ENCODE data around the gene OR5B21.
A peak's percentile ranks its signal among the peaks of the same experiment; 100 is the strongest.

OR5B21 gene

GRCh38 chr11:58508005-58508404 is at the start of gene OR5B21:
TSS of gene OR5B21 (minus strand) at chr11:58508105. CDS start at chr11:58508105, 0 bp downstream.
- FAIRE-seq = no peak
- no peak for DNase-seq (ENCODE audit: insufficient read length, low spot score)

GRCh38 chr11:58549644-58550043 is 41.7 kb upstream of the OR5B21 start:
- FAIRE-seq (no peak), DNase-seq (ENCODE audit: insufficient read length, low spot score) (no peak)

DNA sequence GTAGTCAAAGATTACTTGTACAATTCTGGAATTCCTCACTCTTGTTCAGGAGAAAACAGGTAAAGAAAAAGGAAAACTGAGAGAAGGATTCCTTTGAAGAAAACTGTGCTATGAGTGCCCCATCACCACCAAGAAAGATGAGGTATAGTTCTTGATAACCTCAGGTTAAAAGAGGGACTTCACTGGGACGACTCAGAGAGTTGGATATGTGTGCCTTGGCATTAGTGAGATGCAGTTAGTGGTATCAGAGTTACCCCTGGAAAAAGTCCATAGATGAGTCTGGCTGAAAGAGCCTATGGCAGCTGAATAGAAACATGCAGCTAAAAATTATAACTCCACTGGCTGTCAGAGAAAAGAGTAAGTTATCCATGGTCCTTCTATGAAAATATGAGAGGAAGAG is 38.9 kb upstream of the OR5B21 start:
- FAIRE-seq (no peak), DNase-seq (ENCODE audit: insufficient read length, low spot score) (no peak)

- no peak for DNase-seq (ENCODE audit: insufficient read length, low spot score)
- FAIRE-seq = no peak
These were observed 24.0 kb upstream of the OR5B21 start for GRCh38 chr11:58531865-58532341.

- FAIRE-seq = no peak
- DNase-seq (ENCODE audit: insufficient read length, low spot score) = no peak
These were observed 22.3 kb upstream of the OR5B21 start for GRCh38 chr11:58530236-58530635.

- DNase-seq (ENCODE audit: insufficient read length, low spot score) (no peak), FAIRE-seq (no peak)
These were observed 19.5 kb upstream of the OR5B21 start for GRCh38 chr11:58527429-58527828.

GRCh38 chr11:58526721-58527120 is 18.8 kb upstream of the OR5B21 start:
- FAIRE-seq (no peak), DNase-seq (ENCODE audit: insufficient read length, low spot score) (no peak)

- peak; percentile 92 for FAIRE-seq
- DNase-seq (ENCODE audit: insufficient read length, low spot score) = peak; percentile 36
These were observed 17.2 kb upstream of the OR5B21 start for GRCh38 chr11:58525037-58525614.

GRCh38 chr11:58524232-58525036 is 16.5 kb upstream of the OR5B21 start:
- FAIRE-seq = no peak
- DNase-seq (ENCODE audit: insufficient read length, low spot score) = peak; percentile 23

- no peak for FAIRE-seq
- no peak for DNase-seq (ENCODE audit: insufficient read length, low spot score)
These were observed 6.0 kb upstream of the OR5B21 start for GRCh38 chr11:58513747-58514367.

DNA sequence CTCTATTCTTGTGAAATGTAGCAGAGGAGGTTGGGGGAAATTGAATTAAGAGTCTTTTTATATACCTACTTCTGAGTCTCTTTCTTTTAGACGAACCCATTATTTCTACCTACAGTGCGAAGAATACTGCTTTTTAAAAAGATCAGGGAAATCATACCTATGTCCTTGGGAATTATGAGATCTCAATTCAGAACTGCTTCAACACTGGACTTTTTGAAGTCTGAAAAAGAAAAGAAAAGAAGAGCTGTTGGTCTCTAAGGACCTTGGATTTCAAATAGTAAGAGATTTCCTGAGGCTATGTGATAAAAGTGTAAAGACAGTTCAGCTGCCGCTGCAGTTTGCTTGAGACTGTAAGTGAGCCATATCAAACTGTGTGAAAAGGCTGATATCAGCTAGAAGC is 3.7 kb upstream of the OR5B21 start:
- DNase-seq (ENCODE audit: insufficient read length, low spot score) (no peak), FAIRE-seq (peak; percentile 54)

- DNase-seq (ENCODE audit: insufficient read length, low spot score) = no peak
- no peak for FAIRE-seq
These were observed 1.8 kb upstream of the OR5B21 start for GRCh38 chr11:58509748-58510147.

DNA sequence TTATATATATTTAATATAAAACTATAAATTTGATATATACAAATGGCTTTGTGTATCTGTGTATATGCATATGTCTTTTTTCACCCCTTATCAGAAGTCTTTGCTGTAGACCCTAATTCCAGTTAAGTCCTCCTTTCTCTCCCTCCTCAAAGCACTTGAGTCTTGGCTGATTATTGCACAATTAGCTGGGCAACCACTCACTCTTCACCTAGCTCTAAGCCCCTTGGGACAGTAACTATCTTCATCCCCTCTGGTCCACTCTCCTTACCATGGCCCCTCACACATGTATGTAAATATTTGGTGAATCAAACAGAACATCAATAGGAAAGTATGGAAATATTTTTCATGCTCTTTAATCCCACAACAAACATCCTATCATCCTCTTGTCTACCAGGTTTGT is 909 bp upstream of the OR5B21 start:
- no peak for DNase-seq (ENCODE audit: insufficient read length, low spot score)
- FAIRE-seq = no peak

- FAIRE-seq (no peak), DNase-seq (ENCODE audit: insufficient read length, low spot score) (no peak)
These were observed 550 bp downstream of the OR5B21 start for GRCh38 chr11:58507355-58507754.

DNA sequence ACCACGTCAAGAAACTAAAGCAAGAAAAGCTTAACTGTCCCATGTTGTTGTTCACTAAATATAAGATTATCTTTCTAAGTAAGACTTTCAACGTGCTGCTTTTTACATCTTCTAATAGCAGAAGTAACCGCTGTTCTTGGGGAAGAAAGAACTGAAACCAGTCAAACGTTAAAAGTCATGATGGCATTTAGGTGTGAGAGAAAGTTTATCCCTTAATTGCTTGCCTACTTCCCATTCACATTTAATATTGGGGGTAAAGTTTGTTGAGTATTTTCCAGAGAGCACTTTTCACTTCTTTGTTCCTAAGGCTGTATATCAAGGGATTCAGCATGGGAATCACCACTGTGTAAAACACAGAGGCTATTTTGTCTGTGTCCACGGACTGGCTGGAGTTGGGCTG is 970 bp downstream of the OR5B21 start:
- DNase-seq (ENCODE audit: insufficient read length, low spot score) (no peak), FAIRE-seq (peak; percentile 84)

GRCh38 chr11:58505849-58506248 is 2.1 kb downstream of the OR5B21 start:
- no peak for FAIRE-seq

GRCh38 chr11:58504232-58504631 is 3.7 kb downstream of the OR5B21 start:
- DNase-seq (ENCODE audit: insufficient read length, low spot score) = no peak
- no peak for FAIRE-seq

More at GRCh38 chr11:58505849-58506248, 2.1 kb downstream of the OR5B21 start:
- no peak for DNase-seq (ENCODE audit: insufficient read length, low spot score)

DNA sequence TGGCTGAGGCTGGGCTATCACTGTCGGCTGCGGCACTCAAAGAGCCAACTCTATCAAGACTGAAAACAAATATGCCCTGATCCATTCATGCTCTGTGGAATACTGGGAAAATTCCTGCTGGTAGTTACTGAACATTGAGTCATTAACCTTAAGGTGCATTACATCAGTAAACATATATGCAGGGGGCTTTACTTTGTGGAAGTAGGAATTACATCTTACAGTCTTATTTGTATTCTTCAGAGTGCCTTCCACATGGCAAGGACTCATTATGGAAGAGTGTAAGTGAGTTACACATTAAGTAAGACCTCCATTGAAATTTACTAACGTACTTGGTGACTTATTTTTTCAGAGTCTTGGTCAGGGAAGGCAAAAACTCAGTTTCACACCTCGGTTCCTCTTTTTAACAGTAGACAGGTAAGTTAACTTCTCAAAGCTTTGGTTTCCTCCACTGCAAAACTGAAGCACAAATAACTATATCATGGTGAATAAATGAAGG is 4.5 kb downstream of the OR5B21 start:
- FAIRE-seq = peak; percentile 95
- peak; percentile 24 for DNase-seq (ENCODE audit: insufficient read length, low spot score)

- FAIRE-seq = no peak
- DNase-seq (ENCODE audit: insufficient read length, low spot score) = no peak
These were observed 5.9 kb downstream of the OR5B21 start for GRCh38 chr11:58502004-58502403.

GRCh38 chr11:58498464-58498863 is 9.4 kb downstream of the OR5B21 start:
- FAIRE-seq = no peak
- DNase-seq (ENCODE audit: insufficient read length, low spot score) = no peak

- FAIRE-seq (no peak), DNase-seq (ENCODE audit: insufficient read length, low spot score) (no peak)
These were observed 10.0 kb downstream of the OR5B21 start for GRCh38 chr11:58497951-58498350.

- no peak for FAIRE-seq
- DNase-seq (ENCODE audit: insufficient read length, low spot score) = no peak
These were observed 12.0 kb downstream of the OR5B21 start for GRCh38 chr11:58495906-58496305.

Data from GM19239 (cell line).